LHCN-M2 (cell line): Measurements from ENCODE around the gene PSMB9. TPM values are rescaled to one million over a fixed set of nuclear protein-coding genes. Genes with fewer than 3 reads are reported as not detected.

Experiments used
- DNase-seq: peaks from one replicate; pipeline ENCODE4 v3.0.0-alpha.2; 2012; ENCODE audit warnings: low read depth
- total RNA-seq: library from RNA; depleted of rRNA; stranded (reverse); fragments of >200 nt; gene quantifications from 2 replicates; pipeline ENCODE4 v1.2.3, GENCODE V29; 2014; rRNA removed

PSMB9 gene
- total RNA-seq, 1 experiment from 2014 or later = 20.0 TPM

- no peak for DNase-seq
Observed at GRCh38 chr6:32905078-32905477, 51.1 kb downstream of the PSMB9 start.

- peak; percentile 59 for DNase-seq
Observed at GRCh38 chr6:32906539-32906938, 52.5 kb downstream of the PSMB9 start.

DNA sequence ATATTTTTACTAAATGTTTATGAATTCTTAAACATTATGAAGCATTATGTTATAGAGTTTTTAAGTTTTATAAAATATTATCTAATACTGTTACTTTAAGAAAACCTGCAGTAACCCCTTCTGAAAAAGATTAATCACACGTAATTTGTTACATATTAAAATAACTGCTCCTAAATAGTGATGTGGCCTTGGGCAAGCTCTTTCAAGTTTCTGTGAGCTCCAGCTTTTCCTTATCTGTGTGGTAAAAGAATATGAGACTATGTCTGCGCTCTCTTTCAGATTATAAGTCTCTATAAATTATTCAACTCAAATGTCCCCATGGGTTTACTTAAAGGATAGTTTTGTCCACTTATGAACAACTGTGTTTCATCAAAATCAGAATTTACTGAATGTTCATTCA is 54.9 kb downstream of the PSMB9 start:
- DNase-seq = no peak

Other genes with a start within 250 kb of the PSMB9 start
- not detected in 2 replicates for gene HLA-DQA1, start 216.8 kb upstream of the PSMB9 start, total RNA-seq
- gene HLA-DQB1, start 187.5 kb upstream of the PSMB9 start, total RNA-seq = not detected in 2 replicates
- not detected in 2 replicates for gene HLA-DQA2, start 112.8 kb upstream of the PSMB9 start, total RNA-seq
- not detected in 2 replicates for gene HLA-DQB2, start 90.7 kb upstream of the PSMB9 start, total RNA-seq
- not detected in 2 replicates for gene HLA-DOB, start 37.2 kb upstream of the PSMB9 start, total RNA-seq
- 6.1 and 6.7 TPM in 2 replicates for gene TAP2, start 15.5 kb upstream of the PSMB9 start, total RNA-seq
- 39.8 and 55.6 TPM in 2 replicates for gene PSMB8, start 10.1 kb upstream of the PSMB9 start, total RNA-seq
- gene TAP1, start 488 bp upstream of the PSMB9 start, total RNA-seq = 50.1 and 56.2 TPM in 2 replicates
- gene HLA-DMB, start 86.8 kb downstream of the PSMB9 start, total RNA-seq = 0.38 TPM in 1 of 2 replicates, not detected in the other
- 1.9 and 4.0 TPM in 2 replicates for gene HLA-DMA, start 98.9 kb downstream of the PSMB9 start, total RNA-seq
- 113 and 125 TPM in 2 replicates for gene BRD2, start 114.4 kb downstream of the PSMB9 start, total RNA-seq
- gene HLA-DOA, start 155.4 kb downstream of the PSMB9 start, total RNA-seq = 0.06 and 0.23 TPM in 2 replicates
- gene HLA-DPA1, start 219.5 kb downstream of the PSMB9 start, total RNA-seq = 0.86 and 3.4 TPM in 2 replicates
- gene HLA-DPB1, start 221.8 kb downstream of the PSMB9 start, total RNA-seq = 1.0 and 3.8 TPM in 2 replicates